Lower leg skin (tissue), 4 donors: ENCODE results near the gene TAC4. TPM values are rescaled to one million over a fixed set of nuclear protein-coding genes. Genes with fewer than 3 reads are reported as not detected.

Experiments
- DNase-seq, 2 donors: peaks; one replicate each; pipeline ENCODE4 v3.0.0-alpha.2; 2019; ENCODE audit warnings: low spot score in 2 of 2
- H3K4me3 ChIP-seq: fragments of 200-600 bp; sonication (generic); 2 replicates; pipeline ENCODE4 v1.5.1; 2017; ENCODE audit warnings: mild to moderate bottlenecking, low read depth; ENCODE audit not compliant: poor library complexity, severe bottlenecking
- CTCF ChIP-seq, 3 donors: fragments of 450-650 bp; IDR thresholded peaks; one replicate each; pipeline ENCODE4 v1.5.1; 2016; ENCODE audit warnings: antibody characterized with exemption in 3 of 3, mild to moderate bottlenecking in 3 of 3, moderate library complexity in 2 of 3
- POLR2A ChIP-seq, 2 donors: fragments of 450-650 bp; IDR thresholded peaks; one replicate each; pipeline ENCODE4 v1.6.1; 2016 to 2017; ENCODE audit warnings: antibody characterized with exemption in 2 of 2, mild to moderate bottlenecking in 1 of 2, moderate library complexity in 1 of 2
- WGBS, 2 donors: methylation state at CpG; one replicate each; pipeline ENCODE4 v1.1.5; 2018; 5-methylcytosine and 5-hydroxymethylcytosine counted together
- intact Hi-C: fragments of 100-400 bp; cut with DNase I; formaldehyde crosslinking; loops from one replicate; pipeline ENCODE4 v1.15.0; 2023; ENCODE audit warnings: low total_unique reads
- total RNA-seq, 4 donors: library from RNA; depleted of rRNA; stranded (reverse); fragments of >200 nt; gene quantifications; one replicate each; pipeline ENCODE4 v1.1.0, GENCODE V29; 2016

The TAC4 gene
- total RNA-seq, 4 donors from 2014 or later: not detected

DNA sequence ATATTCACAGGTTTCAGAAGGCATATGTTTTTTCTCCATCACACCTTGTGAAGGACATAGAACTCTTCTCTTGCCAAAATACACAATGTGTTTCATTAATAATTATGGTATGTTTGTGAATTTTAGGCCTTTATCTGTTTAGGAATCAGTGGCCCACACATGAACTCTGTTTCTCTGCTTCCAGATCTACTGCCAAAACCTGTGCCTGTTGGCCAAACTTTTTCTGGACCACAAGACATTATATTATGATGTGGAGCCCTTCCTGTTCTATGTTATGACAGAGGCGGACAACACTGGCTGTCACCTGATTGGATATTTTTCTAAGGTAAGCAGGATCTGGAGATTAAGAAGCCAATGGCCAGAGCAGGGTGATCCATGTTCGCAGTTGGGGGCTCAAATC, 26.4 kb downstream of the TAC4 start:
- 85 to 88% methylated on average over 2 of the region's 2 CpGs for WGBS, 2 donors
- intact Hi-C loops: no loop called here
- H3K4me3 ChIP-seq: no peak overlapping the region
- TF ChIP-seq CTCF (IDR thresholded peaks at IDR 0.05) (no peak), POLR2A (IDR thresholded peaks at IDR 0.05) (no peak)
- no peak for DNase-seq

DNA sequence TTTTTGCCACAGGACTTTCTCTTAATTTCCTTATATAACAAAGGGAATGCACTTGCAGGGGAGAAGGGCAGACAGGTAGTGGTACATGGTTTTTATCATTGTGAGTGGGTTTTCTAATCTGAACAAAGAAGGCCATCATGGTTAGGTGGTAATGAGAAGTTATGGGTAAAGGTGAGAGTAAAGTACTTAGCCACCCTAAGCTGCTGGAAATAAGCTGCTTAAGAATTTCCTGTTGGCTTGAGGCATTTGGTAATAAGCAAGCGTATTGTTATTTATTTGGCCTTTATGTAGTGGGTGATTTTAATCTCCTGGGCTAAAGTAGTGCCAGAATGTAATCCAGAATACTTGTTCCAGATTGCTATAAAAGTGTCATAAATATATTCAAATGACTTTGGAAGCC, 27.1 kb downstream of the TAC4 start:
- WGBS, 2 donors: 44 to 53% methylated on average over 1 of the region's 1 CpG
- DNase-seq: no peak
- H3K4me3 ChIP-seq: no peak overlapping the region
- intact Hi-C loops: no loop called here
- TF ChIP-seq CTCF (IDR thresholded peaks at IDR 0.05) (no peak), POLR2A (IDR thresholded peaks at IDR 0.05) (no peak)

DNA sequence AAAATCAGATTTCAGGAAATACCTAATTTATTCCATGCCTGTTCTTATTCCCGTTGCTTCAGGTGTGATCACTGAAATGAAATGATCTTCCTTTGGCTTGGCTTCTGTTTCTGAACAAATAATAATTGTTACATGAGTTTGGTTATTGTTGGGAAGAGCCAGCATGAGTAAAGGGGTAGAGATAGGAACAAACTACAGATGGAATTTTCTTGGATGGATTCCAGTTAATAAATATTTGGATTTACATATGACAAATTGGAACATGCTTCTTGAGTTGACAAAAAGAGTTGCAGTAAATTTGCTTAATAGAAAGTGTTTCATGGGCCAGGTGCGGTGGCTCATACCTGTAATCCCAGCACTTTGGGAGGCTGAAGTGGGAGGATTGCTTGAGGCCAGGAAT, 28.2 kb downstream of the TAC4 start:
- no peak overlapping the region for H3K4me3 ChIP-seq
- intact Hi-C loops: no loop called here
- no peak for TF ChIP-seq POLR2A (IDR thresholded peaks at IDR 0.05)
- no peak for TF ChIP-seq CTCF (IDR thresholded peaks at IDR 0.05)
- WGBS, 2 donors: 60 to 66% methylated on average over 2 of the region's 2 CpGs
- DNase-seq: no peak

- WGBS, 2 donors: 86 to 92% methylated on average over 5 of the region's 5 CpGs
- intact Hi-C loops: no loop called here
- no peak overlapping the region for H3K4me3 ChIP-seq
- DNase-seq: no peak
- TF ChIP-seq POLR2A (IDR thresholded peaks at IDR 0.05): no peak
- no peak for TF ChIP-seq CTCF (IDR thresholded peaks at IDR 0.05)
Observed at GRCh38 chr17:49819138-49819537, 28.7 kb downstream of the TAC4 start.

DNA sequence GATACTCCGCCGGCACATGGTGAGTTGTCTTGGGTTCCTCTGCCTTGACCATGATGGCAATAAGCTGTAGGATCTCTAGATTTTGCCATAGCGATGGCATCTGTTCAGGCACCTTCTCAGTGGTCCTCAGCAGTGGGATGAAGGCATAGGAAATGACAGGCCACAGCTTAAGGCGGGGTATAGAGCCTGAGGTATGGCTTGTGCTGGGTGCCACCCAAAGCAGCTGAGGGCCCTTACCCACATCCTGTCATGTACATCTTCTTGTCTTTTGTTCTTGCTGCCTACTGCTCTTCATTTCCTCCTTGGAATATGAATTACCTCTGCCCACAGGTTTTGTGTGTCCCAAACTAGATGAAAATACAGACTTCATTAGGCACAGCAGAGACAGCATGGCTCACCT, 29.9 kb downstream of the TAC4 start:
- TF ChIP-seq CTCF (IDR thresholded peaks at IDR 0.05) (no peak), POLR2A (IDR thresholded peaks at IDR 0.05) (no peak)
- no peak for DNase-seq
- WGBS, 2 donors: 95 to 96% methylated on average over 4 of the region's 4 CpGs
- no peak overlapping the region for H3K4me3 ChIP-seq
- intact Hi-C loops: no loop called here

DNA sequence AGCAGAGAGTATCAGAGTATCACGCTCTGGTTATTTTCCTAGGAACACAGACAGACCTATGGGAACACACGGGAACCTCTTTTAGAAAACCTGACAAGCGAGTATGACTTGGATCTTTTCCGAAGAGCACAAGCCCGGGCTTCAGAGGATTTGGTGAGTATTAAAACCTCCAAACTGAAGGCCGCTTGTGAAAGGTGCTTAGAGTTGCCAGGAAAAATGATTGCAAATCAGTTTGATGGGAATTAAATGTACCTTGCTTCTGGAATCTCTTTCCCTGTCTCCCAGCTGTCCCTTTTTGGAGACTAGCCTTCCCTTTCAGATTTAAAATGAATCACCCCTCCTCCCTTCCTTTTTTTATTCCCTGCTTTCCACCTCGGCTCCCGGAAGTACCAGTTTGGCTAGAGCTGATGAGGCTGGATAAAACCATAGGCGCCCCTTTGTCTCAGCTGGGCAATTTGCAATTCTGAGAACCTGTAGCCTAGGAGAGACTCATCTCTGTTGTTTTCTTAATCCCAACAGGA, 32.0 kb downstream of the TAC4 start:
- TF ChIP-seq POLR2A (IDR thresholded peaks at IDR 0.05) (no peak), CTCF (IDR thresholded peaks at IDR 0.05) (no peak)
- intact Hi-C loops: no loop called here
- DNase-seq: no peak
- 33 to 36% methylated on average over 9 of the region's 9 CpGs for WGBS, 2 donors
- no peak overlapping the region for H3K4me3 ChIP-seq
